SK-N-MC (cell line): ENCODE results near the gene CRISPLD2.

Experiments used
- EZH2 ChIP-seq: fragments of 200-600 bp; sonication (generic); IDR thresholded peaks from one replicate; pipeline ENCODE4 v1.6.1; 2017; ENCODE audit warnings: antibody characterized with exemption
- POLR2AphosphoS5 ChIP-seq: IDR thresholded peaks from 2 replicates; pipeline ENCODE4 v1.6.1; 2012; ENCODE audit warnings: mild to moderate bottlenecking, low read depth, low read length, borderline replicate concordance

GRCh38 chr16:84950906-84951305 is 131.1 kb downstream of the CRISPLD2 start:
- no peak for TF ChIP-seq POLR2AphosphoS5
- no peak for TF ChIP-seq EZH2
